ENCODE results near the gene RBPJ.

Gene RBPJ

DNA sequence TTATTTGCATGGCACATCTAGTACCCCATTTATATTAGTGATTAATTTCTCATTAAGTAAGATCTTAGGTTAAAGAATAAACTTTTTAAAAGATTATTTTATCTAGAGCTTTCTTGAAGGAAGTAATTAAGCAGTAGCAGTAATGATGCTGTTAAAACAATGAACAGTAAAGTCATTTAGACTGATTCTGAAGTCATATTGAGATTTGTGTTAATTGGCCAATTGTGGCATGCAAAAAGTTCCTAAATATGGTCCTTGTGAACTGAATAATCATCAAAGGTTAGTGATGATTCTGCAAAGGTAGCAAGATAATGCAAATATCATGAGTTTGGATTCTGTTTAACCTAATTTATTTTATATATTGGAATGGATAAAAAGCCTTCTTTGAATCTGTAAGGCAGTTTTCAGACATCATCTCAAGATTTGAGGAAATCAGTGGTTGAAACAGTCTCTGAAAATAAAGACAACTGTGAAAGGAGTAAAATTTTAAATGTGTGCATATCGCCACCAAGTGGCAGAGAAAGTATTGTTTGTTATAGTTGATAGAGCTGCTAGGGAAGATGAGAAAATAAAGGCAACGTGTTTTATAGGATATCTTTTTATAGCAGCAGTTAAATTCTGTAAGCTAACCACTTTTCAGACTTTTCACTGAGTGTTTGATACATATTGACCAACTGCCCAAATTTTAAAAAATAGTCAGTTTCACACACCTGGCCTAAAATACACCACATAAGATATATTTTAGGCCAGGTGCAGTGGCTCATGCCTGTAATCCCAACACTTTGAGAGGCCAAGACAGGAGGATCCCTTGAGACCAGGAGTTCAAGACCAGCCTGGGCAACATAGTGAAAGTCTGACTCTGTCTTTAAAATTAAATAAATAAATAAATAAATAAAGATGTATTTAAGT, 89.8 kb downstream of the RBPJ start:
- TF ChIP-seq, protein P1, sequence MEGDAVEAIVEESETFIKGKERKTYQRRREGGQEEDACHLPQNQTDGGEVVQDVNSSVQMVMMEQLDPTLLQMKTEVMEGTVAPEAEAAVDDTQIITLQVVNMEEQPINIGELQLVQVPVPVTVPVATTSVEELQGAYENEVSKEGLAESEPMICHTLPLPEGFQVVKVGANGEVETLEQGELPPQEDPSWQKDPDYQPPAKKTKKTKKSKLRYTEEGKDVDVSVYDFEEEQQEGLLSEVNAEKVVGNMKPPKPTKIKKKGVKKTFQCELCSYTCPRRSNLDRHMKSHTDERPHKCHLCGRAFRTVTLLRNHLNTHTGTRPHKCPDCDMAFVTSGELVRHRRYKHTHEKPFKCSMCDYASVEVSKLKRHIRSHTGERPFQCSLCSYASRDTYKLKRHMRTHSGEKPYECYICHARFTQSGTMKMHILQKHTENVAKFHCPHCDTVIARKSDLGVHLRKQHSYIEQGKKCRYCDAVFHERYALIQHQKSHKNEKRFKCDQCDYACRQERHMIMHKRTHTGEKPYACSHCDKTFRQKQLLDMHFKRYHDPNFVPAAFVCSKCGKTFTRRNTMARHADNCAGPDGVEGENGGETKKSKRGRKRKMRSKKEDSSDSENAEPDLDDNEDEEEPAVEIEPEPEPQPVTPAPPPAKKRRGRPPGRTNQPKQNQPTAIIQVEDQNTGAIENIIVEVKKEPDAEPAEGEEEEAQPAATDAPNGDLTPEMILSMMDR (conservative IDR thresholded peaks at IDR 0.05) = peak; percentile 74
- no peak for TF ChIP-seq ZFX (IDR thresholded peaks at IDR 0.05)
- no peak overlapping the region for H3K27ac ChIP-seq

DNA sequence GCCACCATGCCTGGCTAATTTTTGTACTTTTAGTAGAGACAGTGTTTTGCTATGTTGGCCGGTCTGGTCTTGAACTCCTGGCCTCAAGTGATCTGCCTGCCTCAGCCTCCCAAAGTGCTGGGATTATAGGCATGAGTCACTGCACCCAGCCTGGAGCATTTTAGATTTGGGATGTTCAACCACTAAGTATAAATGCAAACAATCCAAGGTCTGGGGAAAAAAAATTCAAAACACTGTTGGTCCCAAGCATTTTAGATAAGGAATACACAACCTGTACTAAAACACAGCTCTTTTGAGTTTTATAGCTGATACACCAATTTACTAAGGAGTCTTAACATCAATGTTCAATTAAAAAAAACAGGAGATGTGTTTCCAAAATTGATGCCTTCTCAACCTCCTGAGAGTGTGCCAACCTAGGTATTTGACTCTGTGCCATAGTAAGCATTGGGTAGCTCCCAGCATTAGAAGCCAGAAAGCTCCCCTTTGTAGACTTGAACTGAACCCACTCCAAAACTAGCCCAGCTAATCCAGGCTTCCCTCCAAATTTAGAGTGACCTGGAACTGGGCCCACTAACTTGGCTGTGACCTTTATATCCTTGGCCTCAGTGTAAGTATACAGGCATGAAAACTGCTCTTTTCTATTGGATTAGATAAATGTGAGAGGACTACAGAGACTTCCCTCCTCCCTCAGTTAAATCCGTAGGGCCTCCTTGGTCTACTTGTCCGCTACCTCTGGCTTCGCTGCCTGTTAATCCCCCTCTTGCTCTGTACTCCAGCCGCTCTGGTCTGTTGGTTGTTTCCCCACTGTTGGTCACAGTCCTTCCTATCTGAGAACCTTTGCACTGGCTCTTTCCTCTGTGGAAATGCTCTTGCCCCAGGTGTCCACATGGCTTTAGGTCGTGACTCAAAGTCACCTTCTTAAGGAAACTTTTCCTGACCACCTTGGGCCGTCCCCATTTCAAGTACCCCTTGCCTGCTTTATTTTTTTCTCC, 91.9 kb downstream of the RBPJ start:
- H3K27ac ChIP-seq = no peak overlapping the region
- TF ChIP-seq ZFX (IDR thresholded peaks at IDR 0.05) = no peak
- TF ChIP-seq, protein P1 (conservative IDR thresholded peaks at IDR 0.05) = no peak

DNA sequence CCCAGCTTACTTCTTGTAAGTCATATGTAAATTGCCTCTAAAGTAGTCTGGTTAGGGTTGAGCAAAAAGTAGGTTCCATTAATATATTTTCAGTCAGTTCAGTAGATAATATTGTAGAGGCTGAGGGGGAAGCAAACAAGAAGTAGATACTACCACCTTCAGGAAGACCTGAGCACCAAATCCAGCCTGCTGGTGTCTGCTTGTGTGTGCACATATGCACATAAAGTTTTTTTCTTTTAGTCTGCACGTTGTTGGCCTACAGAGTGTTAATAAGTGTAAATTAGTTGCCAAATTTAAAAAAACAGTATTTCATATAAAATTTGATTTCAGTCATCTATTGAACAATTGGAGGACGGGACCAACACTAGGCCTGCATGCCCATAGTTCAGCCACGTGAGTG, 92.8 kb downstream of the RBPJ start:
- TF ChIP-seq ZFX (IDR thresholded peaks at IDR 0.05) = no peak
- TF ChIP-seq, protein P1 (conservative IDR thresholded peaks at IDR 0.05) = 0 out of 2 replicates have a peak, but pooled peaks have one; percentile 7

DNA sequence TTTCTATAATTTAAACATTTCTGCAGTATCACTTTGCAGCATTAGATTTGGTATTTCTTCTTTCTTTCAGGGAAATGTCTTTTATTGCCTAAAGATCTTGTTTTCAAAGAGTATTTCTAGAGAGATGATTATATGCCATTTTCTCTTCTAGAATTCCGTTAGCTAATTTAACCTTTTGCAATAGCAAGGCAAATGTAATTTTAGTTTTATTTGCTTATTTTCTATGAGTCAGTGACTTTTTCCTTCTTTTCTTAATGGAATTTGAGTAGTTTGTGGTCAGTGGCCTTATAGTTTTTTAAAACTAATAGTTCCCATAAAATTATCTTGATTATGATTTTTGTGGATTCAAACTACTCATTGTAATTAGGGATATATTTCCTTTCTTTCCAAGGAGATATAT, 97.3 kb downstream of the RBPJ start:
- TF ChIP-seq, protein P1 (conservative IDR thresholded peaks at IDR 0.05) = no peak
- no peak for TF ChIP-seq ZFX (IDR thresholded peaks at IDR 0.05)
- H3K27ac ChIP-seq = no peak overlapping the region

More for the DNA sequence above, 92.8 kb downstream of the RBPJ start:
- no peak overlapping the region for H3K27ac ChIP-seq

DNA sequence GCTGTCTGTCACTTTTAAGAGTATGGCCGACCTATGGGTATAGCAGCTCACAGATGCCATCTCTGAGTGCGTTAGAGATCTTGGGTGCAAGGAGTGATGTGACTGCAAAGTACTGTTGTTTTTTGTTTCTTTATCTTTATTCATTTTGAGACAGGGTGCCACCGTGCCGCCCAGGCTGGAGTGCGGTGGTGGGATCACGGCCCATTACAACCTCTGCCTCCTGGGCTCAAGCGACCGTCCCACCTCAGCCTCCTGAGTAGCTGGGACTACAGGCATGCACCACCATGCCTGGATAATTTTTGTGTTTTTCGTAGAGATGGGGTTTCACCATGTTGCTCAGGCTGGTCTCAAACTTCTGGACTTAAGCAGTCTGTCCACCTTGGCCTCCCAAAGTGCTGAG, 98.0 kb downstream of the RBPJ start:
- H3K27ac ChIP-seq = no peak overlapping the region
- no peak for TF ChIP-seq ZFX (IDR thresholded peaks at IDR 0.05)
- TF ChIP-seq, protein P1 (conservative IDR thresholded peaks at IDR 0.05) = no peak

DNA sequence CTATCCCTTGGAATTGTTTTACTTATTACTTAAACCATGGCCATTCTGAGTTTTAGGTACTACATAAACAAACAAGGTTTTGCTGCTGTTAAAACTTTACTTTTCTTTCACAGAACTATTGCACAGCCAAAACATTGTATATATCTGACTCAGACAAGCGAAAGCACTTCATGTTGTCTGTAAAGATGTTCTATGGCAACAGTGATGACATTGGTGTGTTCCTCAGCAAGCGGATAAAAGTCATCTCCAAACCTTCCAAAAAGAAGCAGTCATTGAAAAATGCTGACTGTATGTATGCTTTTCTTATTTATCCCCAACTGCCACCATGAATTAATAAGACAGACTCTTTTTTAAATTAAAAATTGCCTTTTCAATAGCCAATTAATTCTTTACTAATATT, 99.6 kb downstream of the RBPJ start:
- H3K27ac ChIP-seq = no peak overlapping the region

More for the DNA sequence above, 99.6 kb downstream of the RBPJ start:
- TF ChIP-seq, protein P1 (conservative IDR thresholded peaks at IDR 0.05) = no peak
- no peak for TF ChIP-seq ZFX (IDR thresholded peaks at IDR 0.05)
